ENCODE results near the gene MRC1. TPM values are rescaled to one million over a fixed set of nuclear protein-coding genes. Genes with fewer than 3 reads are reported as not detected.

Gene MRC1
- total RNA-seq, 1 experiment from 2014 or later, result 0.37 TPM

GRCh38 chr10:17789396-17789795 is 19.8 kb upstream of the MRC1 start:
- H4K20me1 ChIP-seq (ENCODE audit: insufficient read depth), result no peaks in the 10 kb centered on the region
- no peak overlapping the region for H3K4me2 ChIP-seq (ENCODE audit: low read length)
- peaks cover 6 to 21% of the 10 kb centered on the region in 2 experiments; a peak in 3 of 4 replicates for H3K4me1 ChIP-seq (ENCODE audit: control insufficient read depth in 1 of 2, insufficient read depth in 2 of 2, low read length in 2 of 2)
- no peaks in the 10 kb centered on the region for H3K27me3 ChIP-seq (ENCODE audit: insufficient read depth, low read length)
- H3K9me3 ChIP-seq (ENCODE audit: control insufficient read depth in 1 of 2, insufficient read depth in 1 of 2, low read depth in 1 of 2, low read length in 2 of 2), result no peaks in the 10 kb centered on the region
- no peak overlapping the region for H2AFZ ChIP-seq (ENCODE audit: low read depth, low read length, poor library complexity, severe bottlenecking)
- ATAC-seq (no peak), DNase-seq (ENCODE audit: low read depth, low spot score) (no peak)
- CTCF ChIA-PET, result interaction anchor here (1.3 kb wide), 1 partner anchor 12 kb away, joined by 3 read pairs; no protein-coding TSS in a partner anchor
- peaks cover 3% of the 10 kb centered on the region; the same call in 1 of the 2 replicates for H3K9me2 ChIP-seq (ENCODE audit: insufficient read depth)
- no peak overlapping the region for H3K27ac ChIP-seq (ENCODE audit: low read depth, low read length)
- intact Hi-C loops (cut with micrococcal nuclease), result no loop called here
- no peak overlapping the region for H3K4me3 ChIP-seq (replicated peaks in 1 of 2; ENCODE audit: low read depth in 1 of 2, low read length in 2 of 2)
- H3K79me2 ChIP-seq (ENCODE audit: insufficient read depth, low read length), result no peaks in the 10 kb centered on the region
- no TSS peak for BruUV-seq (replicated peaks)
- H3K36me3 ChIP-seq (ENCODE audit: control insufficient read depth in 1 of 2, insufficient read depth in 2 of 2, low read length in 2 of 2), result no peaks in the 10 kb centered on the region
- TF ChIP-seq CTCF (IDR thresholded peaks at IDR 0.05 in 2 of 3, conservative IDR thresholded peaks at IDR 0.05 in 1 of 3; ENCODE audit: borderline replicate concordance in 1 of 3, insufficient read depth in 1 of 3, low read depth in 2 of 3, low read length in 2 of 3) (no peak), EZH2phosphoT487 (IDR thresholded peaks at IDR 0.05; ENCODE audit: borderline replicate concordance) (no peak), YY1 (IDR thresholded peaks at IDR 0.05; ENCODE audit: extremely low read depth, insufficient replicate concordance, low read depth, low read length) (no peak), CEBPB (IDR thresholded peaks at IDR 0.05; ENCODE audit: low read depth) (no peak), REST (IDR thresholded peaks at IDR 0.05; ENCODE audit: low read depth) (no peak), EGR1 (IDR thresholded peaks at IDR 0.05; ENCODE audit: low read depth) (no peak), ZBTB33 (IDR thresholded peaks at IDR 0.05; ENCODE audit: extremely low read depth, insufficient replicate concordance, low read length) (no peak), ZFX (IDR thresholded peaks at IDR 0.05) (no peak), MAX (IDR thresholded peaks at IDR 0.05) (no peak), POLR2A (IDR thresholded peaks at IDR 0.05; ENCODE audit: borderline replicate concordance, extremely low read depth, insufficient read depth, insufficient read length) (no peak), SP1 (IDR thresholded peaks at IDR 0.05; ENCODE audit: low read depth) (no peak), ELF1 (IDR thresholded peaks at IDR 0.05; ENCODE audit: borderline replicate concordance, low read depth) (no peak)
- no peak overlapping the region for H3K9ac ChIP-seq (ENCODE audit: low read length)
- POLR2A ChIA-PET, result interaction anchor here (1.2 kb wide), 1 partner anchor 13 kb away, joined by 3 read pairs; no protein-coding TSS in a partner anchor
- RAD21 ChIA-PET (ENCODE audit: low non-redundant PET in 1 of 2, low total read pairs in 2 of 2, uncharacterized antibody in 2 of 2, unreplicated experiment in 2 of 2), result no interaction called here

All from HCT116 (cell line).